Esophagus squamous epithelium (tissue), 4 donors: ENCODE data around the gene ZBTB2.

ENCODE experiments used
- POLR2A ChIP-seq, 4 donors: fragments of 450-650 bp; IDR thresholded peaks; one replicate each; pipeline ENCODE4 v1.6.1; 2017; ENCODE audit warnings: antibody characterized with exemption in 4 of 4, mild to moderate bottlenecking in 4 of 4, moderate library complexity in 3 of 4
- TF ChIP-seq, protein P1 (sequence below), 6 experiments: fragments of 450-650 bp in 4 of 6; fragments of 200-600 bp in 2 of 6; sonication (generic) in 2 of 6; IDR thresholded peaks; one replicate each; pipeline ENCODE4 v1.5.1; 2016 to 2019; ENCODE audit warnings: antibody characterized with exemption in 6 of 6, mild to moderate bottlenecking in 4 of 6, moderate library complexity in 4 of 6

DNA sequence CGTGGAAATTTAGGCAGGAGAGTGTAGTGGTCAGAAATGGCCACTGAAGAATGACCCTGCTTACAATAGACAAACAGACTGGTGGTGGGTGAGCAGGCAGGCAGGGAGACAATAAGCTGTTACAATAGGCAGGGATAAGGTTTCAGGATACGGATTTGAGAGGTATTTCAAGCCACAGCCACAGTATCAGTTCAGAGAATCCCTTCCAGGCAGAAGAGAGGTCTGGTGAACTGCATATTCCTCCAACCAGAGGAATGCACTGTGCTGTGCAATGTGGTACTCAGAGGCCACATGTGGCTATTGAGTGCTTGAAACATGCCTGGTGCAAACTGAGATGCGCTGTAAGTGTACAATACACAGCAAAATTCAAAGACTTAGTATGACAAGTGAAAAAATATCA lies 40.0 kb upstream of the ZBTB2 start:
- TF ChIP-seq, protein P1, sequence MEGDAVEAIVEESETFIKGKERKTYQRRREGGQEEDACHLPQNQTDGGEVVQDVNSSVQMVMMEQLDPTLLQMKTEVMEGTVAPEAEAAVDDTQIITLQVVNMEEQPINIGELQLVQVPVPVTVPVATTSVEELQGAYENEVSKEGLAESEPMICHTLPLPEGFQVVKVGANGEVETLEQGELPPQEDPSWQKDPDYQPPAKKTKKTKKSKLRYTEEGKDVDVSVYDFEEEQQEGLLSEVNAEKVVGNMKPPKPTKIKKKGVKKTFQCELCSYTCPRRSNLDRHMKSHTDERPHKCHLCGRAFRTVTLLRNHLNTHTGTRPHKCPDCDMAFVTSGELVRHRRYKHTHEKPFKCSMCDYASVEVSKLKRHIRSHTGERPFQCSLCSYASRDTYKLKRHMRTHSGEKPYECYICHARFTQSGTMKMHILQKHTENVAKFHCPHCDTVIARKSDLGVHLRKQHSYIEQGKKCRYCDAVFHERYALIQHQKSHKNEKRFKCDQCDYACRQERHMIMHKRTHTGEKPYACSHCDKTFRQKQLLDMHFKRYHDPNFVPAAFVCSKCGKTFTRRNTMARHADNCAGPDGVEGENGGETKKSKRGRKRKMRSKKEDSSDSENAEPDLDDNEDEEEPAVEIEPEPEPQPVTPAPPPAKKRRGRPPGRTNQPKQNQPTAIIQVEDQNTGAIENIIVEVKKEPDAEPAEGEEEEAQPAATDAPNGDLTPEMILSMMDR (IDR thresholded peaks at IDR 0.05), result no peak
- no peak for TF ChIP-seq POLR2A (IDR thresholded peaks at IDR 0.05)
